GM19351 (cell line): ENCODE measurements around the gene RGCC.
"Not testable (repeated sequence)": the region's sequence is repeated elsewhere in the genome, so short reads cannot be mapped to it uniquely, and the experiment has no call there.

Experiments
- ATAC-seq: cut with Tn5 transposase; IDR thresholded peaks from one replicate; pipeline ENCODE4 v1.9.1; 2021; ENCODE audit warnings: mild to moderate bottlenecking, moderate library complexity; ENCODE audit not compliant: unreplicated experiment

The RGCC gene

GRCh38 chr13:41456768-41457588 is at the start of gene RGCC:
RGCC (plus strand) TSS chr13:41457550; CDS start chr13:41457708, 158 bp downstream.
- ATAC-seq = peak; percentile 57

- ATAC-seq = no peak
Observed at GRCh38 chr13:41408121-41408520, 49.2 kb upstream of the RGCC start.

- ATAC-seq = no peak
Observed at GRCh38 chr13:41408746-41409145, 48.6 kb upstream of the RGCC start.

- no peak for ATAC-seq
Observed at GRCh38 chr13:41409611-41410010, 47.7 kb upstream of the RGCC start.

- ATAC-seq = no peak
Observed at GRCh38 chr13:41411060-41411459, 46.3 kb upstream of the RGCC start.

GRCh38 chr13:41411522-41411921 is 45.8 kb upstream of the RGCC start:
- no peak for ATAC-seq

GRCh38 chr13:41413872-41414271 is 43.5 kb upstream of the RGCC start:
- ATAC-seq = no peak

- no peak for ATAC-seq
Observed at GRCh38 chr13:41416276-41416675, 41.1 kb upstream of the RGCC start.

GRCh38 chr13:41418027-41418426 is 39.3 kb upstream of the RGCC start:
- no peak for ATAC-seq

GRCh38 chr13:41418731-41419130 is 38.6 kb upstream of the RGCC start:
- ATAC-seq = no peak

GRCh38 chr13:41419206-41419605 is 38.1 kb upstream of the RGCC start:
- no peak for ATAC-seq

GRCh38 chr13:41420146-41420545 is 37.2 kb upstream of the RGCC start:
- no peak for ATAC-seq

- ATAC-seq = not testable (repeated sequence)
Observed at GRCh38 chr13:41421330-41421729, 36.0 kb upstream of the RGCC start.

GRCh38 chr13:41421983-41422382 is 35.4 kb upstream of the RGCC start:
- not testable (repeated sequence) for ATAC-seq

- not testable (repeated sequence) for ATAC-seq
Observed at GRCh38 chr13:41423259-41423658, 34.1 kb upstream of the RGCC start.

GRCh38 chr13:41424675-41425074 is 32.7 kb upstream of the RGCC start:
- not testable (repeated sequence) for ATAC-seq

- ATAC-seq = no peak
Observed at GRCh38 chr13:41426047-41426446, 31.3 kb upstream of the RGCC start.

GRCh38 chr13:41427666-41428065 is 29.7 kb upstream of the RGCC start:
- no peak for ATAC-seq

- ATAC-seq = no peak
Observed at GRCh38 chr13:41428155-41428554, 29.2 kb upstream of the RGCC start.

- not testable (repeated sequence) for ATAC-seq
Observed at GRCh38 chr13:41434030-41434429, 23.3 kb upstream of the RGCC start.

GRCh38 chr13:41434831-41435520 is 22.4 kb upstream of the RGCC start:
- ATAC-seq = no peak

- no peak for ATAC-seq
Observed at GRCh38 chr13:41443969-41444368, 13.4 kb upstream of the RGCC start.
